H1 (cell line): ENCODE measurements around the gene ZNF385B.

Experiments used
- ATF3 ChIP-seq: IDR thresholded peaks from 2 replicates; pipeline ENCODE4 v1.6.1; 2011; ENCODE audit warnings: low read depth, mild to moderate bottlenecking, low read length; ENCODE audit not compliant: insufficient read depth
- CTCF ChIP-seq, 3 experiments: IDR thresholded peaks; 1 replicate in 2 of 3; 2 replicates in 1 of 3; pipeline versions ENCODE4 v1.5.1 to v1.6.1; 2011; ENCODE audit warnings: low read length in 3 of 3, mild to moderate bottlenecking in 3 of 3, inconsistent platforms in 2 of 3, low read depth in 1 of 3, moderate library complexity in 1 of 3; ENCODE audit not compliant: insufficient read depth in 1 of 3; ENCODE audit errors: control extremely low read depth in 1 of 3
- MAX ChIP-seq: IDR thresholded peaks from 2 replicates; pipeline ENCODE4 v1.6.1; 2012; ENCODE audit warnings: inconsistent platforms
- POLR2A ChIP-seq, 2 experiments: IDR thresholded peaks; 1 replicate in 1 of 2; 2 replicates in 1 of 2; pipeline ENCODE4 v1.6.1; 2011; ENCODE audit warnings: low read depth in 2 of 2, low read length in 2 of 2, mild to moderate bottlenecking in 2 of 2; ENCODE audit errors: control extremely low read depth in 1 of 2

DNA sequence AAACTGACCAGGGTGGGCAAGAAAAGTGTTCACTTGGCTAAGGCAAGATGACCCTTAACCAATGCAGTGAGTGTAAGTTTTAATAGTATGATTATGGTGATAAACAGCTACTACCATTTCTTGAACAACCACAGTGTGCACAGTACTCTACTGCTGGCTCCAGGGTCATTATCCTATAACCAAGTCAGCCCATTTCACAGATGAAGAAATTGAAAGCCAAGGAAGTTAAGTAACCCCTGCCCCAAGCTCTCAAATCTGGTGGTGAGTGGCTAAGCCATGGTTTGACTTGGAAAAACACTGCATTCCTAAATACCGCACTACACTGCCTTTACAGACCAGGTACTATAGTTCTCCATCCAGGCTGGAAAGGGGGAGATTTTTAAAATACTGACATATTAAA is 5.7 kb downstream of the ZNF385B start:
- TF ChIP-seq MAX (no peak), ATF3 (no peak), CTCF (IDR thresholded peaks at IDR 0.05; ENCODE audit: control extremely low read depth in 1 of 3, insufficient read depth in 1 of 3, low read depth in 1 of 3, low read length in 3 of 3) (no peak), POLR2A (IDR thresholded peaks at IDR 0.05; ENCODE audit: control extremely low read depth in 1 of 2, low read depth in 2 of 2, low read length in 2 of 2) (no peak)
